DMS153 treated with DMSO at 0.1 percent for 48 hours (cell line): ENCODE results near the gene DMWD.
"Not testable (repeated sequence)": the region's sequence is repeated elsewhere in the genome, so short reads cannot be mapped to it uniquely, and the experiment has no call there.

Source experiments
- DNase-seq: peaks from one replicate; lab custom pipeline; 2025; ENCODE audit not compliant: unreplicated experiment; lab: John Stamatoyannopoulos, UW

DMWD gene

GRCh38 chr19:45751483-45751882 is 41.2 kb downstream of the DMWD start:
- not testable (repeated sequence) for DNase-seq

GRCh38 chr19:45747513-45747912 is 45.1 kb downstream of the DMWD start:
- no peak for DNase-seq

GRCh38 chr19:45746866-45747265 is 45.8 kb downstream of the DMWD start:
- DNase-seq = no peak

GRCh38 chr19:45745606-45746005 is 47.0 kb downstream of the DMWD start:
- DNase-seq = no peak

GRCh38 chr19:45742969-45743368 is 49.7 kb downstream of the DMWD start:
- DNase-seq = no peak

- DNase-seq = no peak
These were observed 52.9 kb downstream of the DMWD start for GRCh38 chr19:45739498-45740439.

- no peak for DNase-seq
These were observed 59.4 kb downstream of the DMWD start, which contains the start of gene MEIOSIN for GRCh38 chr19:45733160-45733810. TSS of gene MEIOSIN (plus strand) at chr19:45733439. CDS start at chr19:45735377, 1,938 bp downstream.
